ENCODE results near the gene TESMIN. TPM values are rescaled to one million over a fixed set of nuclear protein-coding genes. Genes with fewer than 3 reads are reported as not detected.

Gene TESMIN
- total RNA-seq, 2 experiments from 2014 or later, result 3.4 to 4.9 TPM

DNA sequence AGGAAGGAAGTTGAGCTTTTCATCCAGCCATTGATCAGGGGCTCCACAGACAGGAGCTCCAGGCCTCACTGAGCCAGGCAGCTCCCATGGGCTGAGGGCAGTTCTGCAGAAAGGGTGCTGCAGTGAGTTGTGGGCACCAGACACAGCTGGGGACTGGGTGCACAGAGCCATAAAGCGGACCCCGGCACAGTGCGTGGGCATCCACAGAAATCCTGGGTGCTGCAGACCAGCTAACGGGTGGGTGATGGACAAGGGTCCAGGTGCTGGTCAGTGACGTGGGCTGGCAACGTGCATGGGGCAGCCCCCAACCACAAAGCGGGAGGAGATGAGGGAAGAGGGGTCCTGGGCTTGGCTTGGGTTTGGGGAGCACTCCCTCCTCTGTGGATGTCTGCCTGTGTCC, 86.4 kb downstream of the TESMIN start:
- ChIA-PET POLR2A (no interaction called here), CTCF (no interaction called here)
- peaks cover 6% of the 10 kb centered on the region for H3K27me3 Mint-ChIP-seq
- H3K36me3 Mint-ChIP-seq (ENCODE audit: low read depth), result no peaks in the 10 kb centered on the region
- intact Hi-C loops (cut with micrococcal nuclease), result no loop called here
- H3K4me3 Mint-ChIP-seq, result no peak overlapping the region
- no peak for DNase-seq
- no peak for ATAC-seq
- no peaks in the 10 kb centered on the region for H3K9me3 Mint-ChIP-seq
- no peak overlapping the region for H3K27ac Mint-ChIP-seq
- TF ChIP-seq, protein P1, sequence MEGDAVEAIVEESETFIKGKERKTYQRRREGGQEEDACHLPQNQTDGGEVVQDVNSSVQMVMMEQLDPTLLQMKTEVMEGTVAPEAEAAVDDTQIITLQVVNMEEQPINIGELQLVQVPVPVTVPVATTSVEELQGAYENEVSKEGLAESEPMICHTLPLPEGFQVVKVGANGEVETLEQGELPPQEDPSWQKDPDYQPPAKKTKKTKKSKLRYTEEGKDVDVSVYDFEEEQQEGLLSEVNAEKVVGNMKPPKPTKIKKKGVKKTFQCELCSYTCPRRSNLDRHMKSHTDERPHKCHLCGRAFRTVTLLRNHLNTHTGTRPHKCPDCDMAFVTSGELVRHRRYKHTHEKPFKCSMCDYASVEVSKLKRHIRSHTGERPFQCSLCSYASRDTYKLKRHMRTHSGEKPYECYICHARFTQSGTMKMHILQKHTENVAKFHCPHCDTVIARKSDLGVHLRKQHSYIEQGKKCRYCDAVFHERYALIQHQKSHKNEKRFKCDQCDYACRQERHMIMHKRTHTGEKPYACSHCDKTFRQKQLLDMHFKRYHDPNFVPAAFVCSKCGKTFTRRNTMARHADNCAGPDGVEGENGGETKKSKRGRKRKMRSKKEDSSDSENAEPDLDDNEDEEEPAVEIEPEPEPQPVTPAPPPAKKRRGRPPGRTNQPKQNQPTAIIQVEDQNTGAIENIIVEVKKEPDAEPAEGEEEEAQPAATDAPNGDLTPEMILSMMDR (IDR thresholded peaks at IDR 0.05), result no peak
- H3K4me1 Mint-ChIP-seq (ENCODE audit: low read depth), result no peaks in the 10 kb centered on the region

- intact Hi-C loops (cut with micrococcal nuclease), result no loop called here
- no peaks in the 10 kb centered on the region for H3K9me3 Mint-ChIP-seq
Observed at GRCh38 chr11:68664141-68664540, 87.2 kb downstream of the TESMIN start.

DNA sequence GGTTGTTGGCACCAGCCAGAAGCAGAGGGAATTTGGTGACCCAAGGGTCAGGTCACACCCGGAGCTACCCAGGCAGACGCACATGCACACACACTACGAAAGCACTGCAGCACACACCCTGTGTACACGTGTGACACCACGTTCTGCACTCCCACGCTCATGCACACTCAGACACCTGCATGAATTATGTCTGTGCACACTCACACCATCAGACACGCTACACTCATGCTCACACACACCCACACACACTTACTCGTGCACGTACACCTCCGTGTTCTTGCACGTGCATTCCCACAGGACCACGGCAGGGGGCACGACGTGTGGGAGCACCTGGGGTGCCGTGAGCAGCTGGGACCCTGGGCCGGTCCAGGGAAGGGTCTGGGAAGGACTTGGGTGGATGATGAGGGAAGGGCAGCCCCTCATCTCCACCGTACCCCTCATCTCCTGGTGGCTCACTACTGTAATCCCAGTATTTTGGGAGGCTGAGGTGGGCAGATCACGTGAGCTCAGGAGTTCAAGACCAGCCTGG, 87.8 kb downstream of the TESMIN start:
- Mint-ChIP-seq H3K9me3 (no peaks in the 10 kb centered on the region), H3K4me1 (ENCODE audit: low read depth) (no peaks in the 10 kb centered on the region), H3K4me3 (no peak overlapping the region), H3K27ac (no peak overlapping the region), H3K27me3 (peaks cover 6% of the 10 kb centered on the region), H3K36me3 (ENCODE audit: low read depth) (no peaks in the 10 kb centered on the region)
- POLR2A ChIA-PET, result no interaction called here
- CTCF ChIA-PET, result no interaction called here
- intact Hi-C loops (cut with micrococcal nuclease), result no loop called here
- TF ChIP-seq, protein P1 (IDR thresholded peaks at IDR 0.05), result no peak
- DNase-seq, result no peak
- ATAC-seq, result no peak

More at GRCh38 chr11:68664141-68664540, 87.2 kb downstream of the TESMIN start:
- Mint-ChIP-seq H3K36me3 (ENCODE audit: low read depth) (no peaks in the 10 kb centered on the region), H3K4me1 (ENCODE audit: low read depth) (no peaks in the 10 kb centered on the region), H3K27me3 (peaks cover 6% of the 10 kb centered on the region), H3K4me3 (no peak overlapping the region), H3K27ac (no peak overlapping the region)
- DNase-seq (no peak), ATAC-seq (no peak)
- ChIA-PET POLR2A (no interaction called here), CTCF (no interaction called here)
- TF ChIP-seq, protein P1 (IDR thresholded peaks at IDR 0.05), result no peak

DNA sequence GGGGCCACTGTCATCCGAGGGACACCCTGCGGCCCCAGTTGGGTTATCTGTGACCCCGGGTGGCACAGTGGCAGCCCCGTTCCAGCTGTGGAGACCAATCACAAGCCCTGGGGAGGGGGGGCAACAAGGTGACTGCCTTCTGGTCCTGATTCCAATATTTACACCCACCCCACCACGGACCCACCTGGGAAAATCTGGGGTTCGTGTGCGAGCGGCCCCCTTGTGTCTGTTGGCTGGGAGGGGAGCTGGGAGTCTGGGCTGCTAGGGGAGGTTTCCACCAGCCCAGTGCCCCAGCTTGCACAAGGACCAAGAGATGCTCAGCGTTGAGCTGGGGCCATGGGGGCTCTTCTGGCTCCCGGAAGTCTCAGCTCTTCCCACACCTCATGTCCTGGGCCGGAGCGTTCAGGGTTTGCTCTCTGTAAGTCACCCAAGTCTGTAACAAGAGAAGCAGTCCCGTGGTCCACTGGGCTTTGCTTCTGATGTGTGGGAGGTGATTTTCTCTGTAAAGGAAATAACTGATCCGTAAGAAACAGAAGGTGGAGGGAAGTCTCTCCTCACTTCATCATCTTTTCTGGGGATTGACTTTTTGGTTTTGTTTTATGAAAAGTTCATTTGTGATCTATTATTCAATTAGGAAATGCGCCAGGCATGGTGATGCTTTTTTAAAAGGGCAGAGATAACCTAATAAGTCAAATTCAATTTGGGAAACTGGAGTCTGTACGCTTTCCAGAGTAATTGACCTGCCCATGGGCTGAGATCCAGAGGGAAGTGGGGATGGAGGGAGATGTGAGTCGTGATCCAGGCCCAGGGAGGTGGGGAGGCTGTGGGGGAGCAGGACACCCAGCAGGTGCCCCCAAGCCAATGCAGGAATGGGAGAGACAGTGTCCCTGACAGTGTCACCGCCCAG, 89.4 kb downstream of the TESMIN start:
- H3K4me1 Mint-ChIP-seq (ENCODE audit: low read depth), result no peaks in the 10 kb centered on the region
- no peak for DNase-seq
- TF ChIP-seq, protein P1 (IDR thresholded peaks at IDR 0.05), result no peak
- ChIA-PET CTCF (no interaction called here), POLR2A (no interaction called here)
- H3K4me3 Mint-ChIP-seq, result no peak overlapping the region
- no peak for ATAC-seq
- peaks cover 6% of the 10 kb centered on the region for H3K27me3 Mint-ChIP-seq
- intact Hi-C loops (cut with micrococcal nuclease), result no loop called here
- no peak overlapping the region for H3K27ac Mint-ChIP-seq
- no peaks in the 10 kb centered on the region for H3K36me3 Mint-ChIP-seq (ENCODE audit: low read depth)
- H3K9me3 Mint-ChIP-seq, result no peaks in the 10 kb centered on the region

DNA sequence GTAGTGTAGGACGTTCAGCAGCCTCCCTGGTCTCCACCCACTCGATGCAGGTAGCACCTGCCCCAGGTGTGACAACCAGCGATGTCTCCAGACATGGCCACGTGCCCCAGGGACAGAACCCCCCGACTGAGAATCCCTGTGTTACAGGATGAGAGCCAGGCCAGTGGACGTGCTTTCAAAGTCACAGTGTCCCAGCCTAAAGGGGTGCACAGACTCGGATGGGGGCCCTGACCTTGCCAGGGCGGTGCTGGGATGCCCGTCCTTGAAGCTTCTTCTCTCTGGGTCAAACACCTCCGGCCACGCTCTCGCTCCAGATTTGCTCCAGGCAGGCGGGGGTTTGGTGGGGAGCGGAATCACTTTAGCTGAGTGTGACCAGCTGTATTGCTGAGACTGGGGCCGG, 90.3 kb downstream of the TESMIN start:
- Mint-ChIP-seq H3K36me3 (ENCODE audit: low read depth) (no peaks in the 10 kb centered on the region), H3K27ac (no peak overlapping the region)

More for the DNA sequence above, 90.3 kb downstream of the TESMIN start:
- POLR2A ChIA-PET, result no interaction called here
- Mint-ChIP-seq H3K27me3 (peaks cover 6% of the 10 kb centered on the region), H3K9me3 (no peaks in the 10 kb centered on the region), H3K4me1 (ENCODE audit: low read depth) (no peaks in the 10 kb centered on the region), H3K4me3 (no peak overlapping the region)
- DNase-seq (no peak), ATAC-seq (no peak)
- TF ChIP-seq, protein P1 (IDR thresholded peaks at IDR 0.05), result no peak
- intact Hi-C loops (cut with micrococcal nuclease), result no loop called here
- CTCF ChIA-PET, result no interaction called here
